ENCODE data around the gene PRKCH. TPM values are rescaled to one million over a fixed set of nuclear protein-coding genes. Genes with fewer than 3 reads are reported as not detected.

Gene PRKCH
- total and polyA plus RNA-seq, 2 experiments from 2014 or later: 7.1 to 11.2 TPM

- Histone ChIP-seq H3K9me3 (ENCODE audit: low read depth) (no peaks in the 10 kb centered on the region), H3K27ac (no peak overlapping the region), H3K9me2 (replicated peaks; ENCODE audit: insufficient read depth) (no peaks in the 10 kb centered on the region), H3K4me1 (ENCODE audit: insufficient read depth) (peaks cover 4% of the 10 kb centered on the region), H2AFZ (no peak overlapping the region), H3K36me3 (replicated peaks; ENCODE audit: insufficient read depth, low read depth) (no peaks in the 10 kb centered on the region), H3K4me3 (no peak overlapping the region), H3K4me2 (no peak overlapping the region), H4K20me1 (ENCODE audit: insufficient read depth, poor library complexity, severe bottlenecking) (no peaks in the 10 kb centered on the region), H3K27me3 (no peaks in the 10 kb centered on the region), H3K79me2 (no peaks in the 10 kb centered on the region)
- no peak for DNase-seq (ENCODE audit: low spot score)
- no peak for TF ChIP-seq CTCF (IDR thresholded peaks at IDR 0.05; ENCODE audit: poor library complexity)
- TF ChIP-seq EZH2 (IDR thresholded peaks at IDR 0.05; ENCODE audit: borderline replicate concordance): no peak
- no peak for TF ChIP-seq EZH2phosphoT487 (IDR thresholded peaks at IDR 0.05; ENCODE audit: low read depth, severe bottlenecking, unreplicated experiment)
- 91% methylated on average over 5 of the region's 5 CpGs for WGBS (ENCODE audit: low lambda C conversion rate, missing lambda C conversion rate)
These were observed 122.9 kb downstream of the PRKCH start for GRCh38 chr14:61444215-61444768.

GRCh38 chr14:61451491-61451890, 130.1 kb downstream of the PRKCH start:
- WGBS (ENCODE audit: low lambda C conversion rate, missing lambda C conversion rate): 81% methylated on average over 2 of the region's 2 CpGs
- Histone ChIP-seq H3K36me3 (replicated peaks; ENCODE audit: insufficient read depth, low read depth) (no peaks in the 10 kb centered on the region), H3K4me2 (no peak overlapping the region), H3K79me2 (no peaks in the 10 kb centered on the region), H3K9me3 (ENCODE audit: low read depth) (no peaks in the 10 kb centered on the region), H3K27ac (no peak overlapping the region), H4K20me1 (ENCODE audit: insufficient read depth, poor library complexity, severe bottlenecking) (no peaks in the 10 kb centered on the region), H3K4me1 (ENCODE audit: insufficient read depth) (no peaks in the 10 kb centered on the region), H3K27me3 (no peaks in the 10 kb centered on the region), H3K4me3 (no peak overlapping the region), H2AFZ (no peak overlapping the region), H3K9me2 (replicated peaks; ENCODE audit: insufficient read depth) (no peaks in the 10 kb centered on the region)
- no peak for DNase-seq (ENCODE audit: low spot score)
- no peak for TF ChIP-seq EZH2phosphoT487 (IDR thresholded peaks at IDR 0.05; ENCODE audit: low read depth, severe bottlenecking, unreplicated experiment)
- TF ChIP-seq CTCF (IDR thresholded peaks at IDR 0.05; ENCODE audit: poor library complexity): no peak
- TF ChIP-seq EZH2 (IDR thresholded peaks at IDR 0.05; ENCODE audit: borderline replicate concordance): no peak

- Histone ChIP-seq H2AFZ (no peak overlapping the region), H3K9me2 (replicated peaks; ENCODE audit: insufficient read depth) (no peaks in the 10 kb centered on the region), H3K27ac (no peak overlapping the region), H3K36me3 (replicated peaks; ENCODE audit: insufficient read depth, low read depth) (no peaks in the 10 kb centered on the region), H3K4me3 (no peak overlapping the region), H4K20me1 (ENCODE audit: insufficient read depth, poor library complexity, severe bottlenecking) (no peaks in the 10 kb centered on the region), H3K79me2 (no peaks in the 10 kb centered on the region), H3K4me1 (ENCODE audit: insufficient read depth) (no peaks in the 10 kb centered on the region), H3K4me2 (no peak overlapping the region), H3K27me3 (no peaks in the 10 kb centered on the region), H3K9me3 (ENCODE audit: low read depth) (no peaks in the 10 kb centered on the region)
- DNase-seq (ENCODE audit: low spot score): no peak
- 95% methylated on average over 6 of the region's 6 CpGs for WGBS (ENCODE audit: low lambda C conversion rate, missing lambda C conversion rate)
- TF ChIP-seq CTCF (IDR thresholded peaks at IDR 0.05; ENCODE audit: poor library complexity) (no peak), EZH2 (IDR thresholded peaks at IDR 0.05; ENCODE audit: borderline replicate concordance) (no peak), EZH2phosphoT487 (IDR thresholded peaks at IDR 0.05; ENCODE audit: low read depth, severe bottlenecking, unreplicated experiment) (no peak)
These were observed 130.6 kb downstream of the PRKCH start for GRCh38 chr14:61451891-61452400.

Measured in hepatocyte (in vitro differentiated cells).